Measurements from ENCODE around the gene CLCN1.

The CLCN1 gene

DNA sequence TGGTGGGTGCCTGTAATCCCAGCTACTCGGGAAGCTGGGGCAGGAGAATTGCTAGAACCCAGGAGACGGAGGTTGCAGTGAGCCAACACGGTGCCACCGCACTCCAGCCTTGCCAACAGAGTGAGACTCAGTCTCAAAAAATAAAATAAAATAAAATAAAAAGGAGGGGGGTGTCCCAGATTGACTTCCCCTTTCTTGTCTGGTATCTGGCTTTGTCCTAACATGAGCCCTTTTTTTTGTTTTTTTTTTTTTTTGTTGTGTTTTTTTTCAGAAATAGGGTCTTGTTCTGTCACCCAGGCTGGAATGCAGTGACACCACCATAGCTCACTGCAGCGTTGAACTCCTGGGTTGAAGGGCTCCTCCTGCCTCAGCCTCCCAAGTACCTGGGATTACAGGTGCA, 23.0 kb upstream of the CLCN1 start:
- DNase-seq (ENCODE audit: low read depth in 2 of 2) = no peak

- DNase-seq (ENCODE audit: low read depth in 2 of 2) = no peak
These were observed 20.0 kb upstream of the CLCN1 start for GRCh38 chr7:143295870-143296269.

GRCh38 chr7:143296686-143297085, 19.2 kb upstream of the CLCN1 start:
- no peak for DNase-seq (ENCODE audit: low read depth in 2 of 2)

GRCh38 chr7:143299346-143299745, 16.6 kb upstream of the CLCN1 start:
- no peak for DNase-seq (ENCODE audit: low read depth in 2 of 2)

DNA sequence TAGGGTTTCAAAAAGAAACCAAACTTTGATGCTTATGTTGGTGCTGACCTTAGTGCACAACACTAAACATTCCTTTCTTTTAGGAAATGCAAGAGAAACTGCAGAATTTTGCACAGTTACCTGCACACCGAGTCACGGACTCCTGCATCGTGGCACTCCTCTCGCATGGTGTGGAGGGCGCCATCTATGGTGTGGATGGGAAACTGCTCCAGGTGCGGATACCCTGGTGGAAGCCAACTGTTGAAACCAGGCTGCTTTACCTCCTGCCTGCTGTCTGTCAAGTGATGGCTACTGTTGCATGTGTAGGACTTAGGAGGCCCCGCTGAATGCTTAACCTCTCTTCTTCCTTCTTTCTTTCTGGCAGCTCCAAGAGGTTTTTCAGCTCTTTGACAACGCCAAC, 16.1 kb upstream of the CLCN1 start:
- peak in 1 of 2 donors; percentile 35 for DNase-seq (ENCODE audit: low read depth in 2 of 2)

GRCh38 chr7:143300959-143301935, 14.7 kb upstream of the CLCN1 start:
- DNase-seq (ENCODE audit: low read depth in 2 of 2) = no peak

- no peak for DNase-seq (ENCODE audit: low read depth in 2 of 2)
These were observed 12.2 kb upstream of the CLCN1 start for GRCh38 chr7:143303733-143304132.

- DNase-seq (ENCODE audit: low read depth in 2 of 2) = no peak
These were observed 11.0 kb upstream of the CLCN1 start for GRCh38 chr7:143304938-143305337.

DNA sequence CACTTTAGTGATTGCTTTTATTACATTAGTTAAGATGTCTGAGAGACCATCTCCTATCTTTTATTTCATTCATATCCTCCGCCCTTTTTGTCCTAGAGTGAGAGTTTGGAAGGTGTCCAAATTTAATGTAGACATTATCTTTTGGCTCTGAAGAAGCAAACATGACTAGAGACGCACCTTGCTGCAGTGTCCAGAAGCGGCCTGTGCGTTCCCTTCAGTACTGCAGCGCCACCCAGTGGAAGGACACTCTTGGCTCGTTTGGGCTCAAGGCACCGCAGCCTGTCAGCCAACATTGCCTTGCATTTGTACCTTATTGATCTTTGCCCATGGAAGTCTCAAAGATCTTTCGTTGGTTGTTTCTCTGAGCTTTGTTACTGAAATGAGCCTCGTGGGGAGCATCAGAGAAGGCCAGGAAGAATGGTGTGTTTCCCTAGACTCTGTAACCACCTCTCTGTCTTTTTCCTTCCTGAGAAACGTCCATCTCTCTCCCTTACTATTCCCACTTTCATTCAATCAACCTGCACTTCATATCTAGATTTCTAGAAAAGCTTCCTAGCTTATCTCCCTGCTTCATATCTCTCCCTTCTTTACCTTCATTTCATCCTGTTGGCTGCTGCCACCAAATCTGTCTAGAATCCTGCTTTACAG, 10.4 kb upstream of the CLCN1 start:
- DNase-seq (ENCODE audit: low read depth in 2 of 2) = peak; percentile 58 to 82

DNA sequence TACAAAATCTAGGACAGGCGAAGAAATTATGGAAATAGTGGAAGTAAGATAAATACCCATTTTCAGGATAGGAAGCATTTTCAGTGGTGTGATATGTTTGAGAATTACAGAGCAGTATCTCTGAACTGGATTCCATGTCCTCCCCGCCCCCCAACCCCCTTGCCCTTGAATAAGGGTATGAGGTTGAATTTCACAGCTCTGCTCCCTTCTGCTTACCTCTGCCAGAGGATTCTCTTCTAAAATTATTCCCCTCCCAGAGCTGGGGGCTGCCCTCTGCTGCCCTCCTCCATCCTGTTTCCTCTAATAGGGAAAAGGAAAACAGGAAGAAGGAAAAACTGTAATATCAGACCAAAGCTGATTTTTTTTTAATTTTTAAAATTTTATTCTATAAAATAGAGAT, 7.3 kb upstream of the CLCN1 start:
- no peak for DNase-seq (ENCODE audit: low read depth in 2 of 2)

GRCh38 chr7:143314127-143314526, 1.8 kb upstream of the CLCN1 start:
- no peak for DNase-seq (ENCODE audit: low read depth in 2 of 2)

GRCh38 chr7:143316492-143316891, 581 bp downstream of the CLCN1 start:
- DNase-seq (ENCODE audit: low read depth in 2 of 2) = no peak

DNA sequence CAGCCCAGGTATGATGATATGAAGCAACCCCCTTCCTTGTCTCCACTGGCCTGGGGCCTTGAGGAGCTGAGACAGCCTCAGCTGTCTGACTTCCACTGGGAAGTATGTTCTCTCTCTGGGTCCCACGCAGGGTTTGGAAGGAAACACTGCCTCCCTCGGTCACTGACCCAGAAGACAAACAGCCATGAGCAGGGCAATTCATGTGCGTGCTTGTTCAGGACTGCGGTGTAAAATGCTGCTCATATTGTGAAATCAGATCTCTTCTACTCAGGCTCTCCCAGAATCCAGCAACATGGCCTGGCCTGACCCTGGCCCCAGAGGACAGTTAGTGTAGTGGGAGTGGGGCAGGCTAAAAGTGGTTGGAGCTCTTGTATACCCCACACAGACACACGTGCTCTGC, 2.8 kb downstream of the CLCN1 start:
- DNase-seq (ENCODE audit: low read depth in 2 of 2) = no peak

GRCh38 chr7:143320620-143321019, 4.7 kb downstream of the CLCN1 start:
- no peak for DNase-seq (ENCODE audit: low read depth in 2 of 2)

GRCh38 chr7:143321242-143321641, 5.3 kb downstream of the CLCN1 start:
- DNase-seq (ENCODE audit: low read depth in 2 of 2) = no peak

- DNase-seq (ENCODE audit: low read depth in 2 of 2) = no peak
These were observed 5.8 kb downstream of the CLCN1 start for GRCh38 chr7:143321734-143322133.

GRCh38 chr7:143322760-143323633, 7.1 kb downstream of the CLCN1 start:
- DNase-seq (ENCODE audit: low read depth in 2 of 2) = no peak

- no peak for DNase-seq (ENCODE audit: low read depth in 2 of 2)
These were observed 7.7 kb downstream of the CLCN1 start for GRCh38 chr7:143323653-143324052.

- no peak for DNase-seq (ENCODE audit: low read depth in 2 of 2)
These were observed 9.3 kb downstream of the CLCN1 start for GRCh38 chr7:143325240-143325639.

DNA sequence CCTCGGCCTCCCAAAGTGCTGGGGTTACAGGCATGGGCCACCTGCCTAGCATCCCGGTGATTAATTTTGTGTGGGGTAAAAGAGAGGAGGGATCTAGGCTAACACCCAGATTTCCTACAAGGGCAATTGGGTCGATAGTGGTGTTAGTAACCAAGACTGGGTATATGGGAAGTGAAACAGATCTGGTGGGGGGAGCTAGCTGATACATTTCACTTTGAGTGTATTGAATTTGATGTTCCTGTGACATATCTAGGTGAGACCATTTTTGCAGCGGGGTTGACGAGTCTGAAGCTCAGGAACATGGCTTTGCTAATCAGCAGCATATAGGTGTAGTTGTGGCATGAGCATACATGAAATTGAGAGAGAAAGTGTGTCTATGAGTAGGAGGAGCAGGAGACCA, 12.0 kb downstream of the CLCN1 start:
- DNase-seq (ENCODE audit: low read depth in 2 of 2) = no peak

DNA sequence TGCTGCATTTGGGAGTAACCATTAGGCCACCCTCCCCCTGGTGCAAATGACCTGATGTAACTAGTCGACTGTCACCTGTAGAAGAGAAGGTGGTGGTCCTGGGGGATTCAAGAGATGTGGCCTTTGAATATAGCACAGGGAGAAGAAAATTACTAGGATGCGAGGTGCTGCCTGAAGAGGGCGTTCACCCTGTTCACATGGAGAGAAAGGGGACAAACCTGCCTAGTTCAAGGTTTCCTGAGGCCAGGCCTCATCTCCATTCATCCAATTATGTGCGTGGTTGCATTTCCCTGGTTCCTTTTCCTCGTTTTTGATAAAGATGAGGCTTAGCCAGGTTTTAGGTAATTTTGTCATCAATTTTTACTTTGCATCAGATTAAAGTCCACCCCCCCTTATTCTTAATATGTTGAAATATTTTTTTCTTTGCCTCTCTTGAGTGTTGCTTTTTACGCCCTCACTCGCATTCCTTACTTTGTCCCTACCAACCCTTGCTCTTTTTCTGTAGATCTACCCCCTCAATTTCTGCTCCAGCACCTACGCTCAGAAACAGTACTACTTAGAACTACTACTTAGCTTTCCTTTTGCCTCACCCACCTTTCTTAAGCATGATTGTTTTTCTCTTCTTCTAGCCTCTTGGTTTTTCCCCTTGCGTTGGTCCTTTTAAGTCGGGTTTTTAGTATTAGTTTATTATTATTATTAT, 13.7 kb downstream of the CLCN1 start:
- DNase-seq (ENCODE audit: low read depth in 2 of 2) = no peak
